ENCODE measurements around the gene TUT4.

- TF ChIP-seq CTCF (IDR thresholded peaks at IDR 0.05), result no peak
- TF ChIP-seq EZH2 (IDR thresholded peaks at IDR 0.05), result no peak
Observed at GRCh38 chr1:52454127-52454526, 98.8 kb downstream of the TUT4 start.
